KMS-11 (cell line): ENCODE data around the gene TTC38.

Source experiments
- H2AFZ ChIP-seq: fragments of 200-600 bp; sonication (generic); 2 replicates; pipeline ENCODE4 v1.6.1; 2016; ENCODE audit warnings: antibody characterized with exemption, mixed run types, low read depth
- H3K27ac ChIP-seq: fragments of 200-600 bp; sonication (generic); 2 replicates; pipeline ENCODE4 v1.6.1; 2016; ENCODE audit warnings: mild to moderate bottlenecking, mixed run types
- H3K27me3 ChIP-seq: fragments of 200-600 bp; sonication (generic); 2 replicates; pipeline ENCODE4 v1.6.1; 2017; ENCODE audit warnings: mild to moderate bottlenecking, low read depth, mixed run types, moderate library complexity; ENCODE audit not compliant: insufficient read depth
- H3K36me3 ChIP-seq: fragments of 200-600 bp; sonication (generic); 2 replicates; pipeline ENCODE4 v1.6.1; 2017; ENCODE audit warnings: mild to moderate bottlenecking, mixed run types; ENCODE audit not compliant: insufficient read depth
- H3K4me1 ChIP-seq: fragments of 200-600 bp; sonication (generic); 2 replicates; pipeline ENCODE4 v1.6.1; 2016; ENCODE audit warnings: mild to moderate bottlenecking, low read depth, mixed run types; ENCODE audit not compliant: poor library complexity, severe bottlenecking
- H3K4me2 ChIP-seq: fragments of 200-600 bp; sonication (generic); 2 replicates; pipeline ENCODE4 v1.7.0; 2016; ENCODE audit warnings: mild to moderate bottlenecking, mixed run types
- H3K4me3 ChIP-seq: fragments of 200-600 bp; sonication (generic); IDR thresholded peaks from 2 replicates; pipeline ENCODE4 v1.6.1; 2017; ENCODE audit warnings: low read depth, low read length, mixed read lengths; ENCODE audit not compliant: insufficient read depth
- H3K79me2 ChIP-seq: fragments of 200-600 bp; sonication (generic); 2 replicates; pipeline ENCODE4 v1.6.1; 2016; ENCODE audit warnings: low read depth, mixed run types; ENCODE audit not compliant: insufficient read depth
- H3K9ac ChIP-seq: fragments of 200-600 bp; sonication (generic); 2 replicates; pipeline ENCODE4 v1.6.1; 2016; ENCODE audit warnings: mild to moderate bottlenecking, mixed run types
- H4K20me1 ChIP-seq: fragments of 200-600 bp; sonication (generic); 2 replicates; pipeline ENCODE4 v1.6.1; 2016; ENCODE audit warnings: mild to moderate bottlenecking, mixed run types; ENCODE audit not compliant: insufficient read depth
- TF ChIP-seq, protein P1 (sequence below): fragments of 200-600 bp; sonication (generic); conservative IDR thresholded peaks from 2 replicates; pipeline ENCODE4 v1.6.1; 2017; ENCODE audit warnings: low read depth, mild to moderate bottlenecking, antibody characterized with exemption, low read length, moderate library complexity, mixed read lengths

TTC38 gene

DNA sequence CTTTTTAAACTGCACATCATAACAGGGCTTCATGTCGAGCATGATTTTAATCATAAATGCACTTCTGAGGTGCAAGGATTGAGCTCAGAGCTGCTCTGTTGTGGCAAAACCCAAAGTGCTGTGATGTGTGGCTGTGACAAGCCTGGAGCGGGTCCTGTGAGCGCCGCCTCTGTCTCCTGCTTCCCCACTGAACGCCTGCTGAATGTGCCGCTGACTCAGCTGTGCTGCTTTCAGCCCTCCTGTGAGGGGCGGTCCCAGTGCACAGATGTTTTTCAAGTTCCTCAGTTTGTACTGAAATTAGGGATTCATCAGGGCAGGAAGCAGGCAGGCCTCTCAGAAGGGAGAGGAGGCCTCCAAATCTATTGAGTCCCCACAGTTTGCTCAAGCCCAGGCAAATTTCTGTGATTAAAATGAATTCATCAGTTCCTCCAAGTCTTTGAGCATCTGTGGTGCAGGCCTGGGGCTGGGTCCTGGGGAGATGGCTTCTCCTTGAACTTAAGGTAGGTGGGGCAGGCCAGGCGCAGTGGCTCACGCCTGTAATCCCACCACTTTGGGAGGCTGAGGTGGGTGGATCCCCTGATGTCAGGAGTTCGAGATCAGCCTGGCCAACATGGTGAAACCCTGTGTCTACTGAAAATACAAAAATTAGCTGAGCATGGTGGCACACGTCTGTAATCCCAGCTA lies 25.9 kb downstream of the TTC38 start:
- TF ChIP-seq, protein P1, sequence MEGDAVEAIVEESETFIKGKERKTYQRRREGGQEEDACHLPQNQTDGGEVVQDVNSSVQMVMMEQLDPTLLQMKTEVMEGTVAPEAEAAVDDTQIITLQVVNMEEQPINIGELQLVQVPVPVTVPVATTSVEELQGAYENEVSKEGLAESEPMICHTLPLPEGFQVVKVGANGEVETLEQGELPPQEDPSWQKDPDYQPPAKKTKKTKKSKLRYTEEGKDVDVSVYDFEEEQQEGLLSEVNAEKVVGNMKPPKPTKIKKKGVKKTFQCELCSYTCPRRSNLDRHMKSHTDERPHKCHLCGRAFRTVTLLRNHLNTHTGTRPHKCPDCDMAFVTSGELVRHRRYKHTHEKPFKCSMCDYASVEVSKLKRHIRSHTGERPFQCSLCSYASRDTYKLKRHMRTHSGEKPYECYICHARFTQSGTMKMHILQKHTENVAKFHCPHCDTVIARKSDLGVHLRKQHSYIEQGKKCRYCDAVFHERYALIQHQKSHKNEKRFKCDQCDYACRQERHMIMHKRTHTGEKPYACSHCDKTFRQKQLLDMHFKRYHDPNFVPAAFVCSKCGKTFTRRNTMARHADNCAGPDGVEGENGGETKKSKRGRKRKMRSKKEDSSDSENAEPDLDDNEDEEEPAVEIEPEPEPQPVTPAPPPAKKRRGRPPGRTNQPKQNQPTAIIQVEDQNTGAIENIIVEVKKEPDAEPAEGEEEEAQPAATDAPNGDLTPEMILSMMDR, result no peak
- peak overlapping the region; percentile 62 for H3K27ac ChIP-seq
- H3K4me2 ChIP-seq, result peak overlapping the region; percentile 48
- no peaks in the 10 kb centered on the region for H3K27me3 ChIP-seq
- 0 out of 2 replicates have a peak, but pooled peaks cover 2% of the 10 kb centered on the region for H3K36me3 ChIP-seq
- no peaks in the 10 kb centered on the region for H4K20me1 ChIP-seq
- peaks cover 43% of the 10 kb centered on the region for H3K4me1 ChIP-seq
- peak overlapping the region; percentile 64; the same call in 1 of the 2 replicates for H2AFZ ChIP-seq
- H3K4me3 ChIP-seq, result no peak overlapping the region
- H3K79me2 ChIP-seq, result peaks cover 17% of the 10 kb centered on the region
- peak overlapping the region; percentile 30; the same call in 1 of the 2 replicates for H3K9ac ChIP-seq

DNA sequence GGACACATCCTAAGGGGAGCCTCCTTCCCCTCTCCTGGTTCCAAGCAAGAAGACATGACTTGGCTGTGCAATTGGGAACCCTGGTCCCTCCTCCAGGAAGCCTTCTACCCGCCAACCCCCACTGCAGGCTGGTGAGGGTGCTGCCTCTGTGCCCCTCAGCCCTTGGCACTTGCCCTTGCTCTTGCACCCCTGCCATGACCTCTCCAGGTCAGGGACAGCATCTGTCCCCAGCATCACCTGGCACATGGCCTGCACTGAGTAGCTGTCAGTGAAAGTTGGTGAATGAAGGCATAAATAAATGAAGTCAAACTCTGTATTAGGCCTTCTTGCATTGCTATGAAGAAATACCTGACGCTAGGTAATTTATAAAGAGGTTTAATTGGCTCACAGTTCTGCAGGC lies 27.0 kb downstream of the TTC38 start:
- no peaks in the 10 kb centered on the region for H3K27me3 ChIP-seq
- H4K20me1 ChIP-seq, result no peaks in the 10 kb centered on the region
- no peak overlapping the region for H2AFZ ChIP-seq
- peaks cover 3% of the 10 kb centered on the region; the same call in 1 of the 2 replicates for H3K36me3 ChIP-seq
- H3K79me2 ChIP-seq, result peaks cover 27% of the 10 kb centered on the region
- no peak overlapping the region for H3K4me3 ChIP-seq
- peak overlapping the region; percentile 81; the same call in 1 of the 2 replicates for H3K4me2 ChIP-seq
- no peak overlapping the region for H3K9ac ChIP-seq
- TF ChIP-seq, protein P1, result no peak
- peaks cover 52% of the 10 kb centered on the region for H3K4me1 ChIP-seq
- H3K27ac ChIP-seq, result no peak overlapping the region

DNA sequence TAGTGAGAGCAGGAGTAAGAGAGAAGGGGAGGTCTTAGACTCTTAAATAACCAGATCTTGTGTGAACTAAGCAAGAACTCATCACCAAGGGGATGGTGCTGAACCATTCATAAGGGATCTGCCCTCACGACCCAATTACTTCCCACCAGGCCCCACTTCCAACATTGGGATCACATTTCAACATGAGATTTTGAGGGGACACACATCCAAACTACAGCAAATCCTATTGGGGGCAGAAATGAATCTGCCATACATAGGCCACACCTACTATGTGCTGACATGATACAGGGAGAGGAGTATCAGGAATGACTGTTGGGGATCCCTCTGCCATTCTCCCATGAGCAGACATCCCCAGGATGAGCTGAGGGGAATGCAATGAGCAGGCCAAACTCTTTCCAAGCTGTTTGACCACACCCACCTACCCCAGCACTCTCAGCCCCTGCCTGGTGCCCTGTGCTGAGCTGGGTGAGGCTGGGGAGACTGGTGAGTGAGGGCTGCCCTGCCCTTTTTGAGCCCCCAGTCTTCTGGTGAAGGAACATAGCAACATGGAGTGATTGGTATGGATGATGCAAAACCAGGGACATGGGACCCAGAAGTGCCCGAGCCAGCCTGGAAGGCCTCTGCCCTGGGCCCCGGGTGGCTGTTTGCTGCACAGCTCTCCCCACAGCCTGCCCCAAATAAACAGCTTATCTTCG lies 27.6 kb downstream of the TTC38 start:
- Histone ChIP-seq H2AFZ (peak overlapping the region; percentile 57), H3K36me3 (peaks cover 3% of the 10 kb centered on the region; the same call in 1 of the 2 replicates), H3K27me3 (no peaks in the 10 kb centered on the region), H4K20me1 (no peaks in the 10 kb centered on the region), H3K4me3 (no peak overlapping the region), H3K27ac (peak overlapping the region; percentile 77), H3K9ac (peak overlapping the region; percentile 69; the same call in 1 of the 2 replicates), H3K4me1 (peaks cover 52% of the 10 kb centered on the region), H3K79me2 (peaks cover 33% of the 10 kb centered on the region), H3K4me2 (peak overlapping the region; percentile 81)
- TF ChIP-seq, protein P1, result no peak

DNA sequence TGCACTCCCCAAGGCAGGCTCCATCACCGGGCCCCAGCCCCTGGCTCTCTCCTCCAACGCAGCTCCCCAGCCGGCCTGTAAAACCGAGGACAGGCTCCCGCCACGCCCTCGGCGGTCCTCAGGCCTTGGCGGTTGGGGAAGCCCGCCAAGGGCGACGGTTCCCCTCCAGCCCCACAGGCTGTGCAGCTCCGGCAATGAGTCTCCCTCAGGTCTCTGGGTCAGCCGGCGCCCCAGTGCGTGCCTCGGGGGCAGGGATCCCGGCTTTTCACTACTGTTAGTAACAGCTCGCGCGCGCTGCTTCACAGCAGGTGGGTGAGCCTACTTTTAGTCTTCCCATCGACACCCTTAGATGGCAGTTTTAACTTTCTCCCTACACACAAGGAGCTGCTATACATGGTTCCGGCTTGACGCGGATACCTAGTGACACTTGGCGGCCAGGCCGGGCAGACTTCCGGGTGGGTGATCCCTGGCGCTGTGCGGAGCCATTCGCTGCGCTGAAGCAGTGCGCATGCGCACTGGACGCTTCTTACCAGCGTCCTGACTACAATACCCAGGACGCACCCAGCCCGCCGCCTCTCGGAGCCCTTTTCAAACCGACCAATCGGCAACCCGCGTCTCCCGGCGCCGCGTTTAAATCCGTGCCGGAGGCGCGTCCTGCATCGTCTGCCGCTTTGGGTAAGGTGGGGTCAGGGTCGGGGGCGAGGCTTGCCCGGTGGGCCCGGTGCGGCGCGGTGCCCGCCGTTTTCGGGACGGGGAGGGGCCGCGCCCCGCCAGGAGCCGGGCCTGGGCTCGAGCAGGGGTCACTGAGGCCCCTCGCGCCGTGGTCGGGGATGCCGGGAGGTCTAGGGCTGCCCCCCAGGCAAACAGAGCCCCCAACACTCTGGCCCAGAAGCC lies 28.7 kb downstream of the TTC38 start, which contains the start of gene GTSE1:
Gene GTSE1, plus strand, starts transcription at position 614 of the 894 bp plus-strand sequence. CDS start 531 bp downstream, outside the sequence.
- Histone ChIP-seq H4K20me1 (no peaks in the 10 kb centered on the region), H3K4me1 (peaks cover 52% of the 10 kb centered on the region), H3K79me2 (peaks cover 43% of the 10 kb centered on the region), H3K9ac (peak within 1 kb of the TSS; percentile 69), H2AFZ (peak within 1 kb of the TSS; percentile 57), H3K36me3 (peaks cover 3% of the 10 kb centered on the region; the same call in 1 of the 2 replicates), H3K4me2 (peak within 1 kb of the TSS; percentile 97), H3K27me3 (no peaks in the 10 kb centered on the region), H3K27ac (peak within 1 kb of the TSS; percentile 77), H3K4me3 (no peak within 1 kb of the TSS)
- TF ChIP-seq, protein P1, result no peak
